UCSD-AML1 (cell line): ENCODE measurements around the gene SLC35D3.
"Not testable (repeated sequence)": the region's sequence is repeated elsewhere in the genome, so short reads cannot be mapped to it uniquely, and the experiment has no call there.

ENCODE experiments used
- DNase-seq: peaks from one replicate; lab custom pipeline; 2025; ENCODE audit not compliant: unreplicated experiment; lab: John Stamatoyannopoulos, UW

Gene SLC35D3

GRCh38 chr6:136923116-136923953 is 1.2 kb downstream of the SLC35D3 start:
- no peak for DNase-seq

- no peak for DNase-seq
Observed at GRCh38 chr6:136923954-136924673, 2.0 kb downstream of the SLC35D3 start.

- DNase-seq: no peak
Observed at GRCh38 chr6:136926383-136926782, 4.3 kb downstream of the SLC35D3 start.

GRCh38 chr6:136927292-136927691 is 5.2 kb downstream of the SLC35D3 start:
- DNase-seq: peak; percentile 38

GRCh38 chr6:136930528-136930927 is 8.4 kb downstream of the SLC35D3 start:
- no peak for DNase-seq

- DNase-seq: no peak
Observed at GRCh38 chr6:136932599-136932998, 10.5 kb downstream of the SLC35D3 start.

- DNase-seq: no peak
Observed at GRCh38 chr6:136945072-136945471, 23.0 kb downstream of the SLC35D3 start.

- DNase-seq: no peak
Observed at GRCh38 chr6:136945711-136946121, 23.6 kb downstream of the SLC35D3 start.

GRCh38 chr6:136947037-136947436 is 24.9 kb downstream of the SLC35D3 start:
- no peak for DNase-seq

- not testable (repeated sequence) for DNase-seq
Observed at GRCh38 chr6:136949957-136950356, 27.9 kb downstream of the SLC35D3 start.

- DNase-seq: no peak
Observed at GRCh38 chr6:136950436-136951126, 28.5 kb downstream of the SLC35D3 start.

GRCh38 chr6:136952714-136953260 is 30.7 kb downstream of the SLC35D3 start:
- no peak for DNase-seq

- no peak for DNase-seq
Observed at GRCh38 chr6:136955123-136955522, 33.0 kb downstream of the SLC35D3 start.

- peak; percentile 87 for DNase-seq
Observed at GRCh38 chr6:136956590-136957544, 34.8 kb downstream of the SLC35D3 start.

- DNase-seq: no peak
Observed at GRCh38 chr6:136958168-136958567, 36.1 kb downstream of the SLC35D3 start.

- DNase-seq: no peak
Observed at GRCh38 chr6:136959471-136959891, 37.4 kb downstream of the SLC35D3 start.

- not testable (repeated sequence) for DNase-seq
Observed at GRCh38 chr6:136959935-136960334, 37.8 kb downstream of the SLC35D3 start.

GRCh38 chr6:136960781-136961180 is 38.7 kb downstream of the SLC35D3 start:
- DNase-seq: no peak

GRCh38 chr6:136961848-136962247 is 39.7 kb downstream of the SLC35D3 start:
- DNase-seq: no peak

GRCh38 chr6:136962661-136963060 is 40.6 kb downstream of the SLC35D3 start:
- peak; percentile 60 for DNase-seq
